Measurements from ENCODE around the gene CEP152.

The CEP152 gene, protein sequence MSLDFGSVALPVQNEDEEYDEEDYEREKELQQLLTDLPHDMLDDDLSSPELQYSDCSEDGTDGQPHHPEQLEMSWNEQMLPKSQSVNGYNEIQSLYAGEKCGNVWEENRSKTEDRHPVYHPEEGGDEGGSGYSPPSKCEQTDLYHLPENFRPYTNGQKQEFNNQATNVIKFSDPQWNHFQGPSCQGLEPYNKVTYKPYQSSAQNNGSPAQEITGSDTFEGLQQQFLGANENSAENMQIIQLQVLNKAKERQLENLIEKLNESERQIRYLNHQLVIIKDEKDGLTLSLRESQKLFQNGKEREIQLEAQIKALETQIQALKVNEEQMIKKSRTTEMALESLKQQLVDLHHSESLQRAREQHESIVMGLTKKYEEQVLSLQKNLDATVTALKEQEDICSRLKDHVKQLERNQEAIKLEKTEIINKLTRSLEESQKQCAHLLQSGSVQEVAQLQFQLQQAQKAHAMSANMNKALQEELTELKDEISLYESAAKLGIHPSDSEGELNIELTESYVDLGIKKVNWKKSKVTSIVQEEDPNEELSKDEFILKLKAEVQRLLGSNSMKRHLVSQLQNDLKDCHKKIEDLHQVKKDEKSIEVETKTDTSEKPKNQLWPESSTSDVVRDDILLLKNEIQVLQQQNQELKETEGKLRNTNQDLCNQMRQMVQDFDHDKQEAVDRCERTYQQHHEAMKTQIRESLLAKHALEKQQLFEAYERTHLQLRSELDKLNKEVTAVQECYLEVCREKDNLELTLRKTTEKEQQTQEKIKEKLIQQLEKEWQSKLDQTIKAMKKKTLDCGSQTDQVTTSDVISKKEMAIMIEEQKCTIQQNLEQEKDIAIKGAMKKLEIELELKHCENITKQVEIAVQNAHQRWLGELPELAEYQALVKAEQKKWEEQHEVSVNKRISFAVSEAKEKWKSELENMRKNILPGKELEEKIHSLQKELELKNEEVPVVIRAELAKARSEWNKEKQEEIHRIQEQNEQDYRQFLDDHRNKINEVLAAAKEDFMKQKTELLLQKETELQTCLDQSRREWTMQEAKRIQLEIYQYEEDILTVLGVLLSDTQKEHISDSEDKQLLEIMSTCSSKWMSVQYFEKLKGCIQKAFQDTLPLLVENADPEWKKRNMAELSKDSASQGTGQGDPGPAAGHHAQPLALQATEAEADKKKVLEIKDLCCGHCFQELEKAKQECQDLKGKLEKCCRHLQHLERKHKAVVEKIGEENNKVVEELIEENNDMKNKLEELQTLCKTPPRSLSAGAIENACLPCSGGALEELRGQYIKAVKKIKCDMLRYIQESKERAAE (N-terminal part only)

GRCh38 chr15:48810414-48811324 is at the start of gene CEP152:
CEP152 (minus strand) TSS chr15:48811069; CDS start chr15:48805649, 5,420 bp downstream.
- TF ChIP-seq, protein P1, sequence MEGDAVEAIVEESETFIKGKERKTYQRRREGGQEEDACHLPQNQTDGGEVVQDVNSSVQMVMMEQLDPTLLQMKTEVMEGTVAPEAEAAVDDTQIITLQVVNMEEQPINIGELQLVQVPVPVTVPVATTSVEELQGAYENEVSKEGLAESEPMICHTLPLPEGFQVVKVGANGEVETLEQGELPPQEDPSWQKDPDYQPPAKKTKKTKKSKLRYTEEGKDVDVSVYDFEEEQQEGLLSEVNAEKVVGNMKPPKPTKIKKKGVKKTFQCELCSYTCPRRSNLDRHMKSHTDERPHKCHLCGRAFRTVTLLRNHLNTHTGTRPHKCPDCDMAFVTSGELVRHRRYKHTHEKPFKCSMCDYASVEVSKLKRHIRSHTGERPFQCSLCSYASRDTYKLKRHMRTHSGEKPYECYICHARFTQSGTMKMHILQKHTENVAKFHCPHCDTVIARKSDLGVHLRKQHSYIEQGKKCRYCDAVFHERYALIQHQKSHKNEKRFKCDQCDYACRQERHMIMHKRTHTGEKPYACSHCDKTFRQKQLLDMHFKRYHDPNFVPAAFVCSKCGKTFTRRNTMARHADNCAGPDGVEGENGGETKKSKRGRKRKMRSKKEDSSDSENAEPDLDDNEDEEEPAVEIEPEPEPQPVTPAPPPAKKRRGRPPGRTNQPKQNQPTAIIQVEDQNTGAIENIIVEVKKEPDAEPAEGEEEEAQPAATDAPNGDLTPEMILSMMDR (IDR thresholded peaks at IDR 0.05; ENCODE audit: low read depth, low read length, missing control alignments), result no peak
- Histone ChIP-seq H3K36me3 (replicated peaks) (no peaks in the 10 kb centered on the region), H3K27ac (peak within 1 kb of the TSS; percentile 24), H3K4me3 (ENCODE audit: low read depth, low read length) (peak within 1 kb of the TSS; percentile 96), H3K27me3 (replicated peaks) (no peaks in the 10 kb centered on the region)
- peak; percentile 100 for DNase-seq
- in situ Hi-C loops (cut with HindIII; ENCODE audit: low pct_ligation_motif_present, low sequenced_read_pairs), result no loop called here

DNA sequence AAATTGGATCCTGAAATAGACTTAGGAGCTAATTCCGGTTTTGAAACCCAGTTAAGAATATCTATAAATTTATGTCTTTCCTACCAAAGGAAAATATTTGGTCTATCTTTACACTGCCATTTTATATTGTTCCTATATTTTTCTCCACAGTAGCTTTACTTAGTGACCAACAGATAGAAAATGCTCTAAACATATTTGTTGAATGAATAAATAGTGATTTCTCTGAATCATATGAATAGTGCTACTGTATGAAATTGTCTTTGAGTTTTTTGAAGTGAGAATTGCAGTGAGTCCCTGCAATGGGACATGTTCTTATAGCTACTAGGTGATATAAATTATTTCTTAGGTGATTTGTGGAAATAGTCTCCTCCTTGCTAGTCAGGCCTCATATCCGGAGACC is 48.6 kb upstream of the CEP152 start:
- no peak overlapping the region for H3K27ac ChIP-seq
- DNase-seq, result no peak
- TF ChIP-seq, protein P1 (IDR thresholded peaks at IDR 0.05; ENCODE audit: low read depth, low read length, missing control alignments), result no peak
- no peak overlapping the region for H3K4me3 ChIP-seq (ENCODE audit: low read depth, low read length)
- in situ Hi-C loops (cut with HindIII; ENCODE audit: low pct_ligation_motif_present, low sequenced_read_pairs), result no loop called here
- H3K36me3 ChIP-seq (replicated peaks), result no peaks in the 10 kb centered on the region
- no peaks in the 10 kb centered on the region for H3K27me3 ChIP-seq (replicated peaks)

GRCh38 chr15:48858401-48858800 is 47.5 kb upstream of the CEP152 start:
- peak; percentile 45 for DNase-seq
- in situ Hi-C loops (cut with HindIII; ENCODE audit: low pct_ligation_motif_present, low sequenced_read_pairs), result no loop called here
- no peaks in the 10 kb centered on the region for H3K27me3 ChIP-seq (replicated peaks)
- H3K27ac ChIP-seq, result peak overlapping the region; percentile 33
- H3K4me3 ChIP-seq (ENCODE audit: low read depth, low read length), result no peak overlapping the region
- H3K36me3 ChIP-seq (replicated peaks), result no peaks in the 10 kb centered on the region
- TF ChIP-seq, protein P1 (IDR thresholded peaks at IDR 0.05; ENCODE audit: low read depth, low read length, missing control alignments), result no peak

- H3K36me3 ChIP-seq (replicated peaks), result no peaks in the 10 kb centered on the region
- DNase-seq, result peak; percentile 44
- H3K4me3 ChIP-seq (ENCODE audit: low read depth, low read length), result no peak overlapping the region
- TF ChIP-seq, protein P1 (IDR thresholded peaks at IDR 0.05; ENCODE audit: low read depth, low read length, missing control alignments), result no peak
- H3K27ac ChIP-seq, result peak overlapping the region; percentile 19
- in situ Hi-C loops (cut with HindIII; ENCODE audit: low pct_ligation_motif_present, low sequenced_read_pairs), result no loop called here
- no peaks in the 10 kb centered on the region for H3K27me3 ChIP-seq (replicated peaks)
These were observed 46.1 kb upstream of the CEP152 start for GRCh38 chr15:48856942-48857341.

Data from brain microvascular endothelial cell (primary cell).